ENCODE measurements around the gene GRXCR2.

- TF ChIP-seq CTCF (IDR thresholded peaks at IDR 0.05; ENCODE audit: low read depth, low read length, poor library complexity, severe bottlenecking) (no peak), EZH2phosphoT487 (IDR thresholded peaks at IDR 0.05; ENCODE audit: borderline replicate concordance, low read length) (no peak)
Observed at GRCh38 chr5:145838276-145838675, 34.5 kb downstream of the GRXCR2 start.
